ENCODE results near the gene ANKS1A.
"Not testable (repeated sequence)": the region's sequence is repeated elsewhere in the genome, so short reads cannot be mapped to it uniquely, and the experiment has no call there.

The ANKS1A gene

GRCh38 chr6:34917626-34918285 is 28.7 kb downstream of the ANKS1A start:
- DNase-seq (ENCODE audit: low read depth in 2 of 2), result no peak

GRCh38 chr6:34919651-34920050 is 30.6 kb downstream of the ANKS1A start:
- DNase-seq (ENCODE audit: low read depth in 2 of 2), result no peak

GRCh38 chr6:34920097-34920496 is 31.0 kb downstream of the ANKS1A start:
- no peak for DNase-seq (ENCODE audit: low read depth in 2 of 2)

GRCh38 chr6:34922177-34922663 is 33.2 kb downstream of the ANKS1A start:
- no peak for DNase-seq (ENCODE audit: low read depth in 2 of 2)

GRCh38 chr6:34924831-34925625 is 36.0 kb downstream of the ANKS1A start:
- no peak for DNase-seq (ENCODE audit: low read depth in 2 of 2)

GRCh38 chr6:34926655-34927054 is 37.6 kb downstream of the ANKS1A start:
- no peak for DNase-seq (ENCODE audit: low read depth in 2 of 2)

- DNase-seq (ENCODE audit: low read depth in 2 of 2), result no peak
These were observed 39.2 kb downstream of the ANKS1A start for GRCh38 chr6:34928220-34928619.

GRCh38 chr6:34928695-34929094 is 39.6 kb downstream of the ANKS1A start:
- DNase-seq (ENCODE audit: low read depth in 2 of 2), result no peak

GRCh38 chr6:34929241-34929978 is 40.4 kb downstream of the ANKS1A start:
- DNase-seq (ENCODE audit: low read depth in 2 of 2), result no peak

- DNase-seq (ENCODE audit: low read depth in 2 of 2), result no peak
These were observed 41.2 kb downstream of the ANKS1A start for GRCh38 chr6:34930221-34930620.

- not testable (repeated sequence) for DNase-seq (ENCODE audit: low read depth in 2 of 2)
These were observed 43.1 kb downstream of the ANKS1A start for GRCh38 chr6:34932202-34932601.

GRCh38 chr6:34934516-34934915 is 45.5 kb downstream of the ANKS1A start:
- no peak for DNase-seq (ENCODE audit: low read depth in 2 of 2)

GRCh38 chr6:34938268-34938667 is 49.2 kb downstream of the ANKS1A start:
- no peak for DNase-seq (ENCODE audit: low read depth in 2 of 2)

- no peak for DNase-seq (ENCODE audit: low read depth in 2 of 2)
These were observed 51.0 kb downstream of the ANKS1A start for GRCh38 chr6:34940030-34940434.

- DNase-seq (ENCODE audit: low read depth in 2 of 2), result no peak
These were observed 52.4 kb downstream of the ANKS1A start for GRCh38 chr6:34941421-34941820.

- no peak for DNase-seq (ENCODE audit: low read depth in 2 of 2)
These were observed 56.3 kb downstream of the ANKS1A start for GRCh38 chr6:34945317-34945716.

GRCh38 chr6:34947561-34947960 is 58.5 kb downstream of the ANKS1A start:
- no peak for DNase-seq (ENCODE audit: low read depth in 2 of 2)

- no peak for DNase-seq (ENCODE audit: low read depth in 2 of 2)
These were observed 60.6 kb downstream of the ANKS1A start for GRCh38 chr6:34949636-34950035.

- DNase-seq (ENCODE audit: low read depth in 2 of 2), result no peak
These were observed 61.8 kb downstream of the ANKS1A start for GRCh38 chr6:34950849-34951248.

GRCh38 chr6:34951731-34952130 is 62.7 kb downstream of the ANKS1A start:
- no peak for DNase-seq (ENCODE audit: low read depth in 2 of 2)

- no peak for DNase-seq (ENCODE audit: low read depth in 2 of 2)
These were observed 64.3 kb downstream of the ANKS1A start for GRCh38 chr6:34953061-34954025.

Data from stimulated activated CD4-positive, alpha-beta T cell treated with anti-CD3 and anti-CD28 coated beads, Interleukin-4, amount 100 ng/mL, for 48 hours (primary cell).